Peyer's patch (tissue), 4 donors: Measurements from ENCODE around the gene CBARP. TPM values are rescaled to one million over a fixed set of nuclear protein-coding genes. Genes with fewer than 3 reads are reported as not detected.

Experiments used
- DNase-seq, 3 donors: peaks; one replicate each; pipeline ENCODE4 v3.0.0-alpha.2; 2017 to 2019
- H3K27ac ChIP-seq, 4 donors: fragments of 200-600 bp; sonication (generic); one replicate each; pipeline ENCODE4 v1.5.1; 2016 to 2019
- H3K27me3 ChIP-seq, 2 donors: fragments of 200-600 bp; sonication (generic); one replicate each; pipeline ENCODE4 v1.5.1; 2019
- H3K36me3 ChIP-seq, 3 donors: fragments of 200-600 bp; sonication (generic); one replicate each; pipeline ENCODE4 v1.5.1; 2016 to 2019
- H3K4me1 ChIP-seq, 4 donors: fragments of 200-600 bp; sonication (generic); one replicate each; pipeline ENCODE4 v1.5.1; 2016 to 2019
- H3K4me3 ChIP-seq, 4 donors: fragments of 200-600 bp; sonication (generic); 1 replicate in 3 of 4; 2 replicates in 1 of 4; pipeline ENCODE4 v1.5.1; 2016 to 2019; ENCODE audit warnings: mild to moderate bottlenecking in 1 of 4
- H3K9me3 ChIP-seq, 4 donors: fragments of 200-600 bp; sonication (generic); one replicate each; pipeline ENCODE4 v1.5.1; 2016 to 2019; ENCODE audit warnings: mild to moderate bottlenecking in 1 of 4
- POLR2A ChIP-seq, 2 donors: fragments of 450-650 bp; IDR thresholded peaks; one replicate each; pipeline ENCODE4 v1.5.1; 2017; ENCODE audit warnings: antibody characterized with exemption in 2 of 2, mild to moderate bottlenecking in 2 of 2, moderate library complexity in 2 of 2
- total RNA-seq, 4 donors: library from RNA; depleted of rRNA; stranded (reverse); fragments of >200 nt; gene quantifications; one replicate each; pipeline ENCODE4 v1.1.0, GENCODE V29; 2016
- TF ChIP-seq, protein P1 (sequence below), 6 experiments: fragments of 450-650 bp in 4 of 6; fragments of 200-600 bp in 2 of 6; sonication (generic) in 1 of 6; IDR thresholded peaks; one replicate each; pipeline ENCODE4 v1.5.1; 2017 to 2019; ENCODE audit warnings: antibody characterized with exemption in 6 of 6, mild to moderate bottlenecking in 3 of 6, moderate library complexity in 1 of 6

CBARP gene
- total RNA-seq, 4 donors from 2014 or later, result 1.9 TPM; not detected in 3

DNA sequence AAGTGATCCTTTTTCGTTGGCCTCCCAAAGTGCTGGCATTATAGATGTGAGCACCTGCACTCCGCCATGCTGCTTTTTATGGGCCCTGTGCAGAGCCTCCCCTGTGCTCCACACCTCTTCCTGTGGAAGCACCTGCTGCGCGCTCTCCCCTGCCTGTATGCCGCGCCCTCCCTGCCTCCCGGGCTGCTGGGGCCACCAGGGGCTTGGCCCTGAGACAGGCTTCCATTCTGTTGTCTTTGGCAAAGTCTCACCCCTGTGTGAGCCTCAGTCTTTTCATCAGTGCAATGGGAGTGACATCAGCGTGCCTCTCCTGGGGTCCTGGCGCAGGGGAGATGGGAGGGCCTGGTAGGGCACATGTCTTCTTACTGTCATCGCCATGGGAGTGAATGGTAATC is 38.8 kb upstream of the CBARP start:
- Histone ChIP-seq H3K9me3 (no peaks in the 10 kb centered on the region), H3K36me3 (peaks cover 0 to 45% (median 0%) of the 10 kb centered on the region in 3 donors), H3K4me3 (peak overlapping the region in 3 of 4 donors; percentile 85 to 90 (median 89)), H3K27me3 (no peaks in the 10 kb centered on the region), H3K27ac (peak overlapping the region; percentile 95 to 100 (median 98)), H3K4me1 (peaks cover 0 to 54% (median 30%) of the 10 kb centered on the region in 4 donors)
- peak in 1 of 3 donors; percentile 42 for DNase-seq
- no peak for TF ChIP-seq POLR2A (IDR thresholded peaks at IDR 0.05)
- TF ChIP-seq, protein P1, sequence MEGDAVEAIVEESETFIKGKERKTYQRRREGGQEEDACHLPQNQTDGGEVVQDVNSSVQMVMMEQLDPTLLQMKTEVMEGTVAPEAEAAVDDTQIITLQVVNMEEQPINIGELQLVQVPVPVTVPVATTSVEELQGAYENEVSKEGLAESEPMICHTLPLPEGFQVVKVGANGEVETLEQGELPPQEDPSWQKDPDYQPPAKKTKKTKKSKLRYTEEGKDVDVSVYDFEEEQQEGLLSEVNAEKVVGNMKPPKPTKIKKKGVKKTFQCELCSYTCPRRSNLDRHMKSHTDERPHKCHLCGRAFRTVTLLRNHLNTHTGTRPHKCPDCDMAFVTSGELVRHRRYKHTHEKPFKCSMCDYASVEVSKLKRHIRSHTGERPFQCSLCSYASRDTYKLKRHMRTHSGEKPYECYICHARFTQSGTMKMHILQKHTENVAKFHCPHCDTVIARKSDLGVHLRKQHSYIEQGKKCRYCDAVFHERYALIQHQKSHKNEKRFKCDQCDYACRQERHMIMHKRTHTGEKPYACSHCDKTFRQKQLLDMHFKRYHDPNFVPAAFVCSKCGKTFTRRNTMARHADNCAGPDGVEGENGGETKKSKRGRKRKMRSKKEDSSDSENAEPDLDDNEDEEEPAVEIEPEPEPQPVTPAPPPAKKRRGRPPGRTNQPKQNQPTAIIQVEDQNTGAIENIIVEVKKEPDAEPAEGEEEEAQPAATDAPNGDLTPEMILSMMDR (IDR thresholded peaks at IDR 0.05), result no peak

DNA sequence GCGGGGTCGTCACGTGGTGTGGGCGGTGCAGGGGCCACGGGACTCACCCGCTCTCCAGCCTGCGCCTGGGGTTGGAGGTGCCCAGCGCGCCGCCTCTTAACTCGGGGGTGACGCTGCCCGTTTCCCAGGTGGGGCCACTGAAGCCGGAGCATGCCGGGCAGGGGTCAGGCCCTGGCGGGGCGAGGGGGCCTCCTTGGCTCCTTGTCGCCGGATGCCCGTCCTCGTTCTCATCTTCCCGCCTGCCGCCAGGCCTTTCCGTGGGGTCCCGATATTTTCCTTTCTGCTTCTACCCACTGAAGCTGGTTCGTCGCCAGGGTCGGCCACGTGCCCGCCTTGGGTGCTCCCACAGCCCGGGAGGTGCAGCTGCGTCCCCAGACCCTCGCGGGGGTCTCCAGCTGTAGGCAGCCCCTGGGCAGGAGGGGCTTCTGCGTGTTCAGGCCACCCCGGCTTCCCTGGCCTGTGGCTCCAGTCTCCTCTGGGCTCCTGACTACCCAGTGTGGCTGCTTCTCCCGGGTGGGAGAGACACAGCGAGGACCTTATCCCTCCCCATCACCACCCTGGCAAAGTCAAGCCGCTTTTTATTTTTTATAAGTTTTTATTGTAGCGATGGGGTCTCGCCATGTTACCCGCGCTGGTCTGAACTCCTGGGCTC is 38.3 kb upstream of the CBARP start:
- Histone ChIP-seq H3K36me3 (peaks cover 0 to 50% (median 0%) of the 10 kb centered on the region in 3 donors), H3K27ac (peak overlapping the region; percentile 95 to 100 (median 98)), H3K27me3 (no peaks in the 10 kb centered on the region), H3K4me1 (peaks cover 0 to 59% (median 35%) of the 10 kb centered on the region in 4 donors), H3K9me3 (no peaks in the 10 kb centered on the region), H3K4me3 (peak overlapping the region; percentile 64 to 90 (median 87))
- TF ChIP-seq, protein P1 (IDR thresholded peaks at IDR 0.05), result no peak
- peak in 1 of 2 donors; percentile 40 for TF ChIP-seq POLR2A (IDR thresholded peaks at IDR 0.05)
- DNase-seq, result no peak

DNA sequence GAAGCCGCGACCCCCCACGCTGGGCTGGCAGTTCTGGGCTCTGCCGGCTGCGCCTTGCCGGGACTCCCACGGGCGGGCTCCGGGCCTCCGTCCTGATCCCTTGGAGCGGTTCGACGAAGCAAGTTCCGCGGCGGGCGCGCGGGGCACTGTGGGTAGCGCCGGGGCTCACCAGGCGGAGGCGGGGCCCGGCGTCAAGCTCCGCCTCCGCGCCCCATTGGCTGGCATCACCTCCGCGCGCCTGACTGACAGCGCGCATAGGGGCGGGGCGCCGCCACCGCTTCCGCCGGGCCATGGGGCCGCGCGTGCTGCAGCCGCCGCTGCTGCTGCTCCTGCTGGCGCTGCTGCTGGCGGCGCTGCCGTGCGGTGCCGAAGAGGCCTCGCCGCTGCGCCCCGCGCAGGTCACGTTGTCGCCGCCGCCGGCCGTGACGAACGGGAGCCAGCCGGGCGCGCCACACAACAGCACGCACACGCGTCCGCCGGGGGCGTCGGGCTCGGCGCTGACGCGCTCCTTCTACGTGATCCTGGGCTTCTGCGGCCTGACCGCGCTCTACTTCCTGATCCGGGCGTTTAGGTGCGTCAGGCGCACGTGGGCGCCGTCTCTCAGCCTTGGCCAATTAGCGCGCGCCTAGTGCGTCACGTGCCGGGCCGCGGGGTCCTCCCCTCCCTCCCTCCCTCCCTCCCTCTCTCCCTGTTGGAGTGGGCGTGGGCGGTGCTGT is 37.6 kb upstream of the CBARP start, which contains the start of gene FAM174C:
FAM174C (plus strand) TSS at position 271 of the 716 bp plus-strand sequence; CDS start at position 291, 20 bp downstream.
- TF ChIP-seq POLR2A (IDR thresholded peaks at IDR 0.05), result peak in 1 of 2 donors; percentile 93
- TF ChIP-seq, protein P1 (IDR thresholded peaks at IDR 0.05), result peak in 1 of 6 experiments; percentile 28
- H3K4me1 ChIP-seq, result peaks cover 0 to 66% (median 42%) of the 10 kb centered on the region in 4 donors
- H3K27me3 ChIP-seq, result no peaks in the 10 kb centered on the region
- peak; percentile 97 to 98 (median 98) for DNase-seq
- peak within 1 kb of the TSS; percentile 95 to 100 (median 98) for H3K27ac ChIP-seq
- peak within 1 kb of the TSS; percentile 64 to 90 (median 87) for H3K4me3 ChIP-seq
- peaks cover 0 to 54% (median 0%) of the 10 kb centered on the region in 3 donors for H3K36me3 ChIP-seq
- H3K9me3 ChIP-seq, result no peaks in the 10 kb centered on the region

DNA sequence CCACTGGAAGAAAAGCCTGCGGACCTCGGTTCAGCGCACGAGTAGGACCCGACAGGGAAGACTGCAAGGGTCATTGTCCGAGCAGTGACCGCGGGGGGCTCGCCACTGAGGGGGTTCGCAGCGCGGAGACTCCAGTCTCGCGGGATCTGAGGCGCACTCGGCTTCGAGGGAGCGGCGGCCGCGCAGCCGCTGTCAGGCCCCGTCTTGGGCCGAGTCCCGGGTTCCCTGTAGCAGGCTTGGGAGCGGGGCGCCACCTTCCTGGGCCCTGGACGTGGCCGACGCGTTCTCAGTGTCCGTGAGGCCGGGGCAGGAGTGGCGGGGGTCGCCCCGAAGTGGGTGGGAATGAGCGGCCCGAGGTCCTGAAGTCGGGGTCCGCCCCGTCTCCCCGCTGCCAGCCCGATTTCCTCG is 37.1 kb upstream of the CBARP start:
- Histone ChIP-seq H3K9me3 (no peaks in the 10 kb centered on the region), H3K4me3 (peak overlapping the region; percentile 64 to 90 (median 87)), H3K4me1 (peaks cover 0 to 68% (median 47%) of the 10 kb centered on the region in 4 donors), H3K27ac (peak overlapping the region; percentile 95 to 100 (median 98)), H3K36me3 (peaks cover 0 to 54% (median 0%) of the 10 kb centered on the region in 3 donors), H3K27me3 (no peaks in the 10 kb centered on the region)
- TF ChIP-seq, protein P1 (IDR thresholded peaks at IDR 0.05), result no peak
- TF ChIP-seq POLR2A (IDR thresholded peaks at IDR 0.05), result no peak
- DNase-seq, result no peak

DNA sequence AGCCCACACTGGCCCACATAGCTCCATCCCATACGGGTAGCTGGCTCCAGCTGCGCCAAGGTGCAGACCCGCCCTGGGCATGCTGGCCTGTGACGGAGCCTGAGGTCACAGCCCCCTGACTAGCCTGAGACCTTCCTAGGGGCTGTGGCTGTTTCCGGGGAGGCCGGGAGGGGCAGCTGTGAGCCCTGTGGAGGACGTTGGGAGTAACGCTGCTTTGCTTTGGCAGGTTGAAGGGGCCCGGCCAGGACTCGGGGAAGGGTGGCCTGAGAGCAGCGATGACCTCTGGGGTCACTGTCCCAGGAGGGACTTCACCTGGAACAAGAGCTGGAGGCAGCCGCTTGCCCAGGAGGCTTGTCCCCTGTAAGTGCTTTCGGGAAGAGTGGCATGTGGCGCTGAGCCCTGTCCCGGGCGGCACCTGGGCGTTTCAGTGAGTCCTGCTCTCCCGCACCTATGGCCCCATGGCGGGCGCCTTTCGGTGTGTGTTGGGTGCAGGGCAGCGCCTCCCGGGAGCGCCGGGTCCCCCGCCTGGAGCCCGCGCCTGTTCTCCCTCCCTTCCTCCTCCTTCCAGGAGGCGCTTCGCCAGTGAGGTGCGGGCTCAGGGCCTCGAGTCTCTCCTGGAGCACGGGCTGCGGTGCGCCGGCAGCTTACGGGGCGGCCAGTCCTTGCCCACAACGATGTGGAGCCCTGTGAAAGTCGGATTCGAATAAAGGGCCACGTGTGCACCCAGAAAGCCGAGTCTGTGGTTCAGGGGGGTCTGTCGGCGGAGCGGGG is 36.5 kb upstream of the CBARP start:
- peaks cover 0 to 50% (median 0%) of the 10 kb centered on the region in 3 donors for H3K36me3 ChIP-seq
- no peaks in the 10 kb centered on the region for H3K27me3 ChIP-seq
- peak overlapping the region; percentile 95 to 100 (median 98) for H3K27ac ChIP-seq
- no peak for TF ChIP-seq POLR2A (IDR thresholded peaks at IDR 0.05)
- TF ChIP-seq, protein P1 (IDR thresholded peaks at IDR 0.05), result no peak
- peak overlapping the region in 3 of 4 donors; percentile 85 to 90 (median 89) for H3K4me3 ChIP-seq
- no peak for DNase-seq
- H3K4me1 ChIP-seq, result peaks cover 0 to 67% (median 48%) of the 10 kb centered on the region in 4 donors
- H3K9me3 ChIP-seq, result no peaks in the 10 kb centered on the region
